MM.1S (cell line): Measurements from ENCODE around the gene SNX33.

ENCODE experiments used
- DNase-seq: peaks from one replicate; pipeline ENCODE4 v3.0.0-alpha.2; 2015
- H2AFZ ChIP-seq: fragments of 300-600 bp; sonication (generic); 2 replicates; pipeline ENCODE4 v1.6.0; 2016; ENCODE audit warnings: antibody characterized with exemption, low read length
- H3F3A ChIP-seq: fragments of 300-600 bp; sonication (generic); 2 replicates; pipeline ENCODE4 v1.6.1; 2016; ENCODE audit warnings: mild to moderate bottlenecking, antibody characterized with exemption, low read length, moderate library complexity, mixed read lengths; ENCODE audit not compliant: insufficient read depth
- H3K27ac ChIP-seq: fragments of 300-600 bp; sonication (generic); 2 replicates; pipeline ENCODE4 v1.5.1; 2016; ENCODE audit warnings: mild to moderate bottlenecking, low read length
- H3K27me3 ChIP-seq: fragments of 300-600 bp; sonication (generic); replicated peaks from 2 replicates; pipeline ENCODE4 v1.6.0; 2016; ENCODE audit warnings: low read length; ENCODE audit not compliant: insufficient read depth
- H3K36me3 ChIP-seq: fragments of 300-600 bp; sonication (generic); replicated peaks from 2 replicates; pipeline ENCODE4 v1.6.1; 2016; ENCODE audit warnings: mild to moderate bottlenecking, low read length, mixed read lengths; ENCODE audit not compliant: insufficient read depth
- H3K4me1 ChIP-seq: fragments of 300-600 bp; sonication (generic); 2 replicates; pipeline ENCODE4 v1.6.1; 2016; ENCODE audit warnings: low read length, mixed read lengths
- H3K4me2 ChIP-seq: fragments of 300-600 bp; sonication (generic); 2 replicates; pipeline ENCODE4 v1.6.0; 2016; ENCODE audit warnings: low read depth, low read length
- H3K4me3 ChIP-seq: fragments of 300-600 bp; sonication (generic); 2 replicates; pipeline ENCODE4 v1.5.1; 2016; ENCODE audit warnings: low read length, mixed read lengths
- H3K79me2 ChIP-seq: fragments of 300-600 bp; sonication (generic); 2 replicates; pipeline ENCODE4 v1.6.1; 2016; ENCODE audit warnings: mixed run types, low read length, mixed read lengths
- H3K9ac ChIP-seq: fragments of 300-600 bp; sonication (generic); 2 replicates; pipeline ENCODE4 v1.6.1; 2016; ENCODE audit warnings: low read length, mixed read lengths
- H3K9me2 ChIP-seq: fragments of 300-600 bp; sonication (generic); replicated peaks from 2 replicates; pipeline ENCODE4 v1.6.1; 2016; ENCODE audit warnings: mild to moderate bottlenecking, low read length, mixed read lengths; ENCODE audit not compliant: insufficient read depth
- H3K9me3 ChIP-seq: fragments of 300-600 bp; sonication (generic); replicated peaks from 2 replicates; pipeline ENCODE4 v1.6.1; 2016; ENCODE audit warnings: mild to moderate bottlenecking, low read length, mixed read lengths; ENCODE audit not compliant: insufficient read depth
- H4K20me1 ChIP-seq: fragments of 300-600 bp; sonication (generic); 2 replicates; pipeline ENCODE4 v1.6.1; 2016; ENCODE audit warnings: mild to moderate bottlenecking, low read length, moderate library complexity, mixed read lengths; ENCODE audit not compliant: insufficient read depth
- EZH2 ChIP-seq: fragments of 300-600 bp; sonication (generic); optimal IDR thresholded peaks from 2 replicates; pipeline ENCODE3; 2017; ENCODE audit warnings: low read depth, mild to moderate bottlenecking, antibody characterized with exemption, low read length, mixed read lengths
- EZH2phosphoT487 ChIP-seq: fragments of 300-600 bp; sonication (generic); IDR thresholded peaks from 2 replicates; pipeline ENCODE4 v1.6.1; 2018; ENCODE audit warnings: antibody characterized with exemption, low read length
- TF ChIP-seq, protein P1 (sequence below): fragments of 300-600 bp; sonication (generic); IDR thresholded peaks from 2 replicates; pipeline ENCODE4 v1.5.1; 2016; ENCODE audit warnings: antibody characterized with exemption, low read length, mixed read lengths

The SNX33 gene

DNA sequence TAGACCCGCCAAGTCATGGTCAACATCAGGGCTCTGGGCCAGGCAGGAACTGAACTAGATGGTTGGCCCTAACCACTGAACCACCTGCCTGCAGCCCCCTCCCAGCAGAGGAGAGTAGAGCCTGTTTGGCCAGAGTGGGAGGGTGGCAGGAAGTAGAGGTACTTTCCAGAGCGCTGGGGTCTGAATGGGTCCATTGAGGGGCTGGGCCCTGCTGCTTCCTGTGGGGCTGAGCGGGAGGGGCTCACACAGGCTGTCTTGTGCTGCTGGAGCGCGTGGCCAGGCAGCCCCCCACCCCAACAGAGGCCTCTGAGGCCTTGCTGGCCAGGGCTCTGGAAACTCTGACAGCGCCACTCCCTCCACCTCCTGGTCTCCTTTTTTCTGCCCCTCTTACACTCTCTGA is 47.5 kb downstream of the SNX33 start:
- H3K27ac ChIP-seq: no peak overlapping the region
- TF ChIP-seq EZH2 (no peak), EZH2phosphoT487 (no peak)
- TF ChIP-seq, protein P1, sequence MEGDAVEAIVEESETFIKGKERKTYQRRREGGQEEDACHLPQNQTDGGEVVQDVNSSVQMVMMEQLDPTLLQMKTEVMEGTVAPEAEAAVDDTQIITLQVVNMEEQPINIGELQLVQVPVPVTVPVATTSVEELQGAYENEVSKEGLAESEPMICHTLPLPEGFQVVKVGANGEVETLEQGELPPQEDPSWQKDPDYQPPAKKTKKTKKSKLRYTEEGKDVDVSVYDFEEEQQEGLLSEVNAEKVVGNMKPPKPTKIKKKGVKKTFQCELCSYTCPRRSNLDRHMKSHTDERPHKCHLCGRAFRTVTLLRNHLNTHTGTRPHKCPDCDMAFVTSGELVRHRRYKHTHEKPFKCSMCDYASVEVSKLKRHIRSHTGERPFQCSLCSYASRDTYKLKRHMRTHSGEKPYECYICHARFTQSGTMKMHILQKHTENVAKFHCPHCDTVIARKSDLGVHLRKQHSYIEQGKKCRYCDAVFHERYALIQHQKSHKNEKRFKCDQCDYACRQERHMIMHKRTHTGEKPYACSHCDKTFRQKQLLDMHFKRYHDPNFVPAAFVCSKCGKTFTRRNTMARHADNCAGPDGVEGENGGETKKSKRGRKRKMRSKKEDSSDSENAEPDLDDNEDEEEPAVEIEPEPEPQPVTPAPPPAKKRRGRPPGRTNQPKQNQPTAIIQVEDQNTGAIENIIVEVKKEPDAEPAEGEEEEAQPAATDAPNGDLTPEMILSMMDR: no peak
- H3K4me3 ChIP-seq: no peak overlapping the region
- H2AFZ ChIP-seq: no peak overlapping the region
- no peaks in the 10 kb centered on the region for H3F3A ChIP-seq
- no peak overlapping the region for H3K9ac ChIP-seq
- H3K27me3 ChIP-seq: peaks cover 9% of the 10 kb centered on the region; the same call in 1 of the 2 replicates
- H3K79me2 ChIP-seq: no peaks in the 10 kb centered on the region
- H4K20me1 ChIP-seq: no peaks in the 10 kb centered on the region
- no peaks in the 10 kb centered on the region for H3K4me1 ChIP-seq
- no peak overlapping the region for H3K4me2 ChIP-seq
- no peaks in the 10 kb centered on the region for H3K9me3 ChIP-seq
- DNase-seq: no peak
- no peaks in the 10 kb centered on the region for H3K36me3 ChIP-seq
- no peaks in the 10 kb centered on the region for H3K9me2 ChIP-seq

DNA sequence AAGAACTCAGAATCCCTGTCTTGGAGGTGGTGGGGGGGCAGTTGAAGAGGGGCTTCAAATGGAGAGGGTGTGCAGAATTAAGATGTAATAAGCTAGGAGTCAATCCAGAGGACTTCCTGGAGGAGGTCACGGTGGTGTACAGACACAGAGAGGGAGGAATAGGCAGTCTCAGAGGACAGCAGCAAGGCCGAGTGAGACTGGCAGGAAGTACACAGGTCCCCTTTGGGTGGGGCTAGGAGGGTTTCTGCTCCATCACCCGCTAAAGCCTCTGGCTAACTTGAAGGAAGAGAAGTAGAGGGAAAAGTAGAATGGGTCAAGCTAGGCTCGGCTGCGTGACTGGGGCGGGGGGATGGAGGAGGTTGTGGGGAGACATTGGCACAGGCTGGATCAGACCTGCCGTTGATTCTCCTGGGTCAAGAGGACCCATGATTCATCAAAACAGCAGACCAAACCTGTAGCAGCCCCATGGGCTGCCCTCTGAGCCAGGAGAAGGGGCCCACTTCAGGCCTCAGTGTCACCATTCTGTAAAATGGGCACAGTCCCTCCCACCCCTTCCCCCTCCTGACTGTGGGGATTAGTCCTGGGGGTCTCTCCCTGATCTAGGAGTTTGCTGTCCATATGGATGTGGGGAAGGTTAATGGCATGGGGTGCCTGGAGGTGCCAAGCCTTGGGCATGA is 48.1 kb downstream of the SNX33 start:
- Histone ChIP-seq H3K36me3 (no peaks in the 10 kb centered on the region), H3K9ac (no peak overlapping the region), H3F3A (no peaks in the 10 kb centered on the region), H3K9me2 (no peaks in the 10 kb centered on the region), H3K27ac (no peak overlapping the region), H3K79me2 (no peaks in the 10 kb centered on the region), H3K4me3 (no peak overlapping the region), H3K4me1 (no peaks in the 10 kb centered on the region), H3K27me3 (peaks cover 9% of the 10 kb centered on the region; the same call in 1 of the 2 replicates), H4K20me1 (no peaks in the 10 kb centered on the region), H2AFZ (no peak overlapping the region), H3K4me2 (no peak overlapping the region), H3K9me3 (no peaks in the 10 kb centered on the region)
- no peak for DNase-seq
- TF ChIP-seq EZH2 (no peak), EZH2phosphoT487 (no peak)
- TF ChIP-seq, protein P1: no peak

DNA sequence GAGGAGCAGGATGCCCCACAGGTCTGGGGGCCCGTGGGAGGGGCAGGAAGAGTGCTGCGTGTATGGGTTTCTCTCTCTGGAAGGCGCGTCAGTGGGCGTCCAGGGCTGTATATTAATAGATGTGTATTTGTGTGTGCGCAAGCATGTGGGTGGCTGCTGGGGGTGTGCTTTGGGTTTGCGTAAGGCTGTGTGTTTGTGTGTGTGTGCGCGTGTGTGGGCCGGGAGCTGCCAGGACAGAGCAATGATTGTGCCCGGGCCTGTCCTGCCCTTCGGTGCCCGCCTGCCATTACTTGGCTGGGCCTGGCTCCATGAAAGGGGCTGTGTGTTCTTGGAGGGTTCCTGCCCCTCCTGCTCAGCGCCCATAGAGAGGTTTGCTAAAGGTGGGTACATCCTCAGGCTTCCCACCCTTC is 48.6 kb downstream of the SNX33 start:
- Histone ChIP-seq H3K9me3 (no peaks in the 10 kb centered on the region), H3K27ac (no peak overlapping the region), H3K36me3 (no peaks in the 10 kb centered on the region), H3K9me2 (no peaks in the 10 kb centered on the region), H3K9ac (no peak overlapping the region), H3K4me2 (no peak overlapping the region), H3K27me3 (peaks cover 7% of the 10 kb centered on the region; the same call in 1 of the 2 replicates), H3F3A (no peaks in the 10 kb centered on the region), H3K79me2 (no peaks in the 10 kb centered on the region), H3K4me3 (no peak overlapping the region), H2AFZ (no peak overlapping the region), H3K4me1 (no peaks in the 10 kb centered on the region), H4K20me1 (no peaks in the 10 kb centered on the region)
- DNase-seq: no peak
- TF ChIP-seq EZH2phosphoT487 (no peak), EZH2 (no peak)
- TF ChIP-seq, protein P1: no peak
